MM.1S (cell line): Measurements from ENCODE around the gene AGR2.

ENCODE experiments used
- DNase-seq: peaks from one replicate; pipeline ENCODE4 v3.0.0-alpha.2; 2015
- H2AFZ ChIP-seq: fragments of 300-600 bp; sonication (generic); 2 replicates; pipeline ENCODE4 v1.6.0; 2016; ENCODE audit warnings: antibody characterized with exemption, low read length
- H3F3A ChIP-seq: fragments of 300-600 bp; sonication (generic); 2 replicates; pipeline ENCODE4 v1.6.1; 2016; ENCODE audit warnings: mild to moderate bottlenecking, antibody characterized with exemption, low read length, moderate library complexity, mixed read lengths; ENCODE audit not compliant: insufficient read depth
- H3K27ac ChIP-seq: fragments of 300-600 bp; sonication (generic); 2 replicates; pipeline ENCODE4 v1.5.1; 2016; ENCODE audit warnings: mild to moderate bottlenecking, low read length
- H3K27me3 ChIP-seq: fragments of 300-600 bp; sonication (generic); replicated peaks from 2 replicates; pipeline ENCODE4 v1.6.0; 2016; ENCODE audit warnings: low read length; ENCODE audit not compliant: insufficient read depth
- H3K36me3 ChIP-seq: fragments of 300-600 bp; sonication (generic); replicated peaks from 2 replicates; pipeline ENCODE4 v1.6.1; 2016; ENCODE audit warnings: mild to moderate bottlenecking, low read length, mixed read lengths; ENCODE audit not compliant: insufficient read depth
- H3K4me1 ChIP-seq: fragments of 300-600 bp; sonication (generic); 2 replicates; pipeline ENCODE4 v1.6.1; 2016; ENCODE audit warnings: low read length, mixed read lengths
- H3K4me2 ChIP-seq: fragments of 300-600 bp; sonication (generic); 2 replicates; pipeline ENCODE4 v1.6.0; 2016; ENCODE audit warnings: low read depth, low read length
- H3K4me3 ChIP-seq: fragments of 300-600 bp; sonication (generic); 2 replicates; pipeline ENCODE4 v1.5.1; 2016; ENCODE audit warnings: low read length, mixed read lengths
- H3K79me2 ChIP-seq: fragments of 300-600 bp; sonication (generic); 2 replicates; pipeline ENCODE4 v1.6.1; 2016; ENCODE audit warnings: mixed run types, low read length, mixed read lengths
- H3K9ac ChIP-seq: fragments of 300-600 bp; sonication (generic); 2 replicates; pipeline ENCODE4 v1.6.1; 2016; ENCODE audit warnings: low read length, mixed read lengths
- H3K9me2 ChIP-seq: fragments of 300-600 bp; sonication (generic); replicated peaks from 2 replicates; pipeline ENCODE4 v1.6.1; 2016; ENCODE audit warnings: mild to moderate bottlenecking, low read length, mixed read lengths; ENCODE audit not compliant: insufficient read depth
- H3K9me3 ChIP-seq: fragments of 300-600 bp; sonication (generic); replicated peaks from 2 replicates; pipeline ENCODE4 v1.6.1; 2016; ENCODE audit warnings: mild to moderate bottlenecking, low read length, mixed read lengths; ENCODE audit not compliant: insufficient read depth
- H4K20me1 ChIP-seq: fragments of 300-600 bp; sonication (generic); 2 replicates; pipeline ENCODE4 v1.6.1; 2016; ENCODE audit warnings: mild to moderate bottlenecking, low read length, moderate library complexity, mixed read lengths; ENCODE audit not compliant: insufficient read depth
- EZH2 ChIP-seq: fragments of 300-600 bp; sonication (generic); optimal IDR thresholded peaks from 2 replicates; pipeline ENCODE3; 2017; ENCODE audit warnings: low read depth, mild to moderate bottlenecking, antibody characterized with exemption, low read length, mixed read lengths
- EZH2phosphoT487 ChIP-seq: fragments of 300-600 bp; sonication (generic); IDR thresholded peaks from 2 replicates; pipeline ENCODE4 v1.6.1; 2018; ENCODE audit warnings: antibody characterized with exemption, low read length
- TF ChIP-seq, protein P1 (sequence below): fragments of 300-600 bp; sonication (generic); IDR thresholded peaks from 2 replicates; pipeline ENCODE4 v1.5.1; 2016; ENCODE audit warnings: antibody characterized with exemption, low read length, mixed read lengths

AGR2 gene

DNA sequence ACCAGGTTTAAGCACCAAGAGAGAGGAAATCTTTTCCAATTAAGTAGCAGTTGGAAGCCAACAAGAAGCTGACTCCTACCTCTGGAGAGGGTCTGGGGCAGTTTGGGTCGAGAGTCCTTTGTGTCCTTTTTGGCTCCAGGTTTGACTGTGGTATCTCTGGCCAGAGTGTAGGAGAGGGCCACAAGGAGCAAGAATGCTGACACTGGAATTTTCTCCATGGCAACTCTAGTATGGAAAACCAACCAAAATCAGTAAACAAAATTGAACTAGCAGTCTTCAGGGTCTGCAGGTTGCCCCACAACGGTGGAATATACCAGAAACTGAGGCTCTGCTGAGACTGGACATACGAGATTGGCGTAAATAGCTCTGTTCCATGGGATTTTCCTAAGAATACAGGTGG lies 3.2 kb downstream of the AGR2 start:
- H3K79me2 ChIP-seq: no peaks in the 10 kb centered on the region
- no peak for DNase-seq
- TF ChIP-seq, protein P1, sequence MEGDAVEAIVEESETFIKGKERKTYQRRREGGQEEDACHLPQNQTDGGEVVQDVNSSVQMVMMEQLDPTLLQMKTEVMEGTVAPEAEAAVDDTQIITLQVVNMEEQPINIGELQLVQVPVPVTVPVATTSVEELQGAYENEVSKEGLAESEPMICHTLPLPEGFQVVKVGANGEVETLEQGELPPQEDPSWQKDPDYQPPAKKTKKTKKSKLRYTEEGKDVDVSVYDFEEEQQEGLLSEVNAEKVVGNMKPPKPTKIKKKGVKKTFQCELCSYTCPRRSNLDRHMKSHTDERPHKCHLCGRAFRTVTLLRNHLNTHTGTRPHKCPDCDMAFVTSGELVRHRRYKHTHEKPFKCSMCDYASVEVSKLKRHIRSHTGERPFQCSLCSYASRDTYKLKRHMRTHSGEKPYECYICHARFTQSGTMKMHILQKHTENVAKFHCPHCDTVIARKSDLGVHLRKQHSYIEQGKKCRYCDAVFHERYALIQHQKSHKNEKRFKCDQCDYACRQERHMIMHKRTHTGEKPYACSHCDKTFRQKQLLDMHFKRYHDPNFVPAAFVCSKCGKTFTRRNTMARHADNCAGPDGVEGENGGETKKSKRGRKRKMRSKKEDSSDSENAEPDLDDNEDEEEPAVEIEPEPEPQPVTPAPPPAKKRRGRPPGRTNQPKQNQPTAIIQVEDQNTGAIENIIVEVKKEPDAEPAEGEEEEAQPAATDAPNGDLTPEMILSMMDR: no peak
- TF ChIP-seq EZH2phosphoT487 (no peak), EZH2 (no peak)
- no peaks in the 10 kb centered on the region for H3K4me1 ChIP-seq
- H2AFZ ChIP-seq: no peak overlapping the region
- no peaks in the 10 kb centered on the region for H4K20me1 ChIP-seq
- H3K9ac ChIP-seq: no peak overlapping the region
- H3K4me3 ChIP-seq: no peak overlapping the region
- H3K9me3 ChIP-seq: no peaks in the 10 kb centered on the region
- no peaks in the 10 kb centered on the region for H3F3A ChIP-seq
- H3K9me2 ChIP-seq: no peaks in the 10 kb centered on the region
- H3K36me3 ChIP-seq: no peaks in the 10 kb centered on the region
- no peaks in the 10 kb centered on the region for H3K27me3 ChIP-seq
- no peak overlapping the region for H3K27ac ChIP-seq
- no peak overlapping the region for H3K4me2 ChIP-seq

DNA sequence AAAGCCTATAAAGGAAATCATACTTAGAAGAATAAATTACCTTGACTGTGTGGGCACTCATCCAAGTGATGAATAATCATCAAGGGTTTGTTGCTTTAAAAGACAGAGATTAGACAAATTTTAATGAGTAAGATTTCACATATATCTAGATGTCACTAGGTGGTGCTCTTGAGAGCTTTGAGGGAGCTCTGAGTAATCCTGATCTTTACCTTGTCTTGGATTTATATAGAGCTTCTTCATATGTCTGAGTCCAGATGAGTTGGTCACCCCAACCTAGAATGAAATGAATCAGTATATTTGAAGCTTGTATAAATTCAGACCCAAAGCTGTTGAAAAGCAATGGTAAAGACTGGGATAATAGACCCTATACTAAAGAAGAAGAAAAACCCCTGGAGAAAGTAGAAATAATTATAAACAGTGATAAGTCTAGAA lies 3.7 kb downstream of the AGR2 start:
- H3K9ac ChIP-seq: no peak overlapping the region
- H3K9me2 ChIP-seq: no peaks in the 10 kb centered on the region
- H4K20me1 ChIP-seq: no peaks in the 10 kb centered on the region
- H3K27me3 ChIP-seq: no peaks in the 10 kb centered on the region
- H3K9me3 ChIP-seq: no peaks in the 10 kb centered on the region
- H3K27ac ChIP-seq: no peak overlapping the region
- H3K79me2 ChIP-seq: no peaks in the 10 kb centered on the region
- no peaks in the 10 kb centered on the region for H3F3A ChIP-seq
- H3K4me1 ChIP-seq: no peaks in the 10 kb centered on the region
- no peaks in the 10 kb centered on the region for H3K36me3 ChIP-seq
- DNase-seq: peak; percentile 49
- no peak overlapping the region for H3K4me2 ChIP-seq
- no peak overlapping the region for H3K4me3 ChIP-seq
- no peak overlapping the region for H2AFZ ChIP-seq
- TF ChIP-seq EZH2 (no peak), EZH2phosphoT487 (no peak)
- TF ChIP-seq, protein P1: peak; percentile 52

DNA sequence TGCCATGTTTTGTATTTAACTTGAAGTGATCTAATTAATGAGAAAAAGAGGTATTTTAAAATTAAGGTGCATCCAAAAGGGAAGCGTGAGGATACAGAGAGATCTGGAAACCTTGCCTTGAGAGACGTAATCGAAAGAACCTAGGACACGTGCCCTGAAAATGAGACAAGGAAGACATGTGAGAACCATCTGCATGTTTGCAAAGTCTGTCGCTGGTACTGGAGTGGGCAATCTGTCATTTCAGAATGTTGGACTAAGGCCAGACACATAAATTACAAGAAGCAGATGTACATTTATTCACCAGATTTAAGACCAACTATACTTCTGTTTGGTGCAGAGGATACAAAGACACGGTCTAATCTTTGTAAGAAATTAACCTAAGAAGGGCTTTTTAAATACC lies 9.2 kb downstream of the AGR2 start:
- H3K4me2 ChIP-seq: no peak overlapping the region
- no peak for DNase-seq
- no peaks in the 10 kb centered on the region for H3F3A ChIP-seq
- H3K36me3 ChIP-seq: no peaks in the 10 kb centered on the region
- no peak overlapping the region for H3K27ac ChIP-seq
- no peaks in the 10 kb centered on the region for H4K20me1 ChIP-seq
- TF ChIP-seq, protein P1: no peak
- TF ChIP-seq EZH2 (no peak), EZH2phosphoT487 (no peak)
- no peaks in the 10 kb centered on the region for H3K79me2 ChIP-seq
- H2AFZ ChIP-seq: no peak overlapping the region
- no peak overlapping the region for H3K4me3 ChIP-seq
- H3K9me2 ChIP-seq: no peaks in the 10 kb centered on the region
- no peak overlapping the region for H3K9ac ChIP-seq
- no peaks in the 10 kb centered on the region for H3K4me1 ChIP-seq
- H3K9me3 ChIP-seq: no peaks in the 10 kb centered on the region
- no peaks in the 10 kb centered on the region for H3K27me3 ChIP-seq

DNA sequence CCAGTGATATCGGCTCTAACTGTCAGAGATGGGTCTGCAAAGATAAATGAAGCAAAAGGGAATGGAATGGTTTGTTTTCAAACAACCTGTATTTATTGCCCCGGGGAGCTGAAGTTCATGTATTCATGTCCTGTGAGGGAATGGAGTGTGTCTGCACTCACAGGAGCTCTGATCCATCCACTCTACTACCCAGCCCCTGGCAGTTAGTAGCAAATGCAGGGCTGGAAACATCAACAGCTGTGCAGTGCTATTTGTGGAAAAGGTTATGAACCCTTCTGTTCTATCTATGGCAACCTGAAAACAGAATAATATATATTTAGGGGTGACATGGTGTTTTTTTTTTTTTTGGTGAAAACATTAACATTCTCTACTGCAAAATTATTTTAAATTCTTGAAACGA lies 9.8 kb downstream of the AGR2 start:
- H3K79me2 ChIP-seq: no peaks in the 10 kb centered on the region
- H3K4me2 ChIP-seq: no peak overlapping the region
- no peaks in the 10 kb centered on the region for H3K9me3 ChIP-seq
- no peak for TF ChIP-seq EZH2phosphoT487
- TF ChIP-seq, protein P1: no peak
- TF ChIP-seq EZH2: no peak
- H3K9ac ChIP-seq: no peak overlapping the region
- no peak for DNase-seq
- no peaks in the 10 kb centered on the region for H3F3A ChIP-seq
- H3K4me1 ChIP-seq: no peaks in the 10 kb centered on the region
- H4K20me1 ChIP-seq: no peaks in the 10 kb centered on the region
- H3K36me3 ChIP-seq: no peaks in the 10 kb centered on the region
- no peak overlapping the region for H3K4me3 ChIP-seq
- H3K9me2 ChIP-seq: no peaks in the 10 kb centered on the region
- no peak overlapping the region for H2AFZ ChIP-seq
- H3K27ac ChIP-seq: no peak overlapping the region
- H3K27me3 ChIP-seq: no peaks in the 10 kb centered on the region
